Measurements from ENCODE around the gene COBL. TPM values are rescaled to one million over a fixed set of nuclear protein-coding genes. Genes with fewer than 3 reads are reported as not detected.

Gene COBL
- total and polyA plus RNA-seq, 12 donors = 15.5 to 109 (median 87.8) TPM

DNA sequence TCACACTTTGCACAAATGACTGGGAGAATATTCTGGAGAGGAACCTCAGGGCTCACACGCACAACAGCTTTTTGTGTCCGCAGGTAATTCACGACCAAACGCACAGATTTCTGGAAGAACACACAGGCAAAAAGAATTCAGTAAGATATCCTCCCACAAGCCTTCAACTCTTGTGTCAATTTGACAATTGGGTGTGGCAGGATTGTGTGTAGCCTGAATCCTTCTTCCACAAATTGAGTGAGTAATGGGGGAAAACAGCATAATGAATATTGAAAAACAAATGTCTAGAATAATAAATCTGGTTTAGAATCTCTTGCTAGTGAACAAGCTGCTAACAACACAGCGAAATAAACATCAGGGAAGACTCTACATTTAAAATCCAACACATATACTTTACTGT is 125.6 kb downstream of the COBL start:
- Histone ChIP-seq H3K27me3 (no peaks in the 10 kb centered on the region), H3K27ac (no peak overlapping the region), H3K4me1 (peaks cover 0 to 25% (median 14%) of the 10 kb centered on the region in 9 donors), H3K4me3 (no peak overlapping the region), H3K36me3 (no peaks in the 10 kb centered on the region), H3K9me3 (no peaks in the 10 kb centered on the region)
- DNase-seq (no peak), ATAC-seq (no peak)
- WGBS, 2 donors = 82 to 87% methylated on average over 5 of the region's 5 CpGs
- intact Hi-C loops (cut with DNase I) = no loop called here
- TF ChIP-seq, protein P1, sequence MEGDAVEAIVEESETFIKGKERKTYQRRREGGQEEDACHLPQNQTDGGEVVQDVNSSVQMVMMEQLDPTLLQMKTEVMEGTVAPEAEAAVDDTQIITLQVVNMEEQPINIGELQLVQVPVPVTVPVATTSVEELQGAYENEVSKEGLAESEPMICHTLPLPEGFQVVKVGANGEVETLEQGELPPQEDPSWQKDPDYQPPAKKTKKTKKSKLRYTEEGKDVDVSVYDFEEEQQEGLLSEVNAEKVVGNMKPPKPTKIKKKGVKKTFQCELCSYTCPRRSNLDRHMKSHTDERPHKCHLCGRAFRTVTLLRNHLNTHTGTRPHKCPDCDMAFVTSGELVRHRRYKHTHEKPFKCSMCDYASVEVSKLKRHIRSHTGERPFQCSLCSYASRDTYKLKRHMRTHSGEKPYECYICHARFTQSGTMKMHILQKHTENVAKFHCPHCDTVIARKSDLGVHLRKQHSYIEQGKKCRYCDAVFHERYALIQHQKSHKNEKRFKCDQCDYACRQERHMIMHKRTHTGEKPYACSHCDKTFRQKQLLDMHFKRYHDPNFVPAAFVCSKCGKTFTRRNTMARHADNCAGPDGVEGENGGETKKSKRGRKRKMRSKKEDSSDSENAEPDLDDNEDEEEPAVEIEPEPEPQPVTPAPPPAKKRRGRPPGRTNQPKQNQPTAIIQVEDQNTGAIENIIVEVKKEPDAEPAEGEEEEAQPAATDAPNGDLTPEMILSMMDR (IDR thresholded peaks at IDR 0.05) = no peak

DNA sequence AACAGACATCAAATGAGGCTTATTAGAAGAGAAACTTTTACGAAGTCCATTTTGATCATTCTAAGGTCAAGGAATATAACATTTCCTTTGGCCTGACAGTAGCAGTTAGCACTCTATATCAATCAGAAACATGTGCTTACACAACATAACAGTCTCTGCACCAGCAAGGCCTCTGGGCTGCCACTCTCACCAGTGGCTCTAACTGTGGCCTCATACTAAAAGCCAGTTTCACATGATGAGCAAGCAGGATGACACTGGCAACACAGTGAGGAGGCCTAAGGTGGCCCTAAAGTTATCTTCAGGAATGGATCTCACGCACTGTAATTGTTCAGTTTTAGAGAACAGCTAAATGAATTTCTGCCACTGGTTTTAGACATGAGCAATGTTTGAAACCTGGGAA is 126.8 kb downstream of the COBL start:
- Histone ChIP-seq H3K27ac (no peak overlapping the region), H3K27me3 (no peaks in the 10 kb centered on the region), H3K36me3 (no peaks in the 10 kb centered on the region), H3K4me1 (peaks cover 0 to 37% (median 19%) of the 10 kb centered on the region in 9 donors), H3K4me3 (no peak overlapping the region), H3K9me3 (no peaks in the 10 kb centered on the region)
- ATAC-seq (no peak), DNase-seq (no peak)
- TF ChIP-seq, protein P1 (IDR thresholded peaks at IDR 0.05) = no peak
- 72 to 96% methylated on average over 2 of the region's 2 CpGs for WGBS, 2 donors
- intact Hi-C loops (cut with DNase I) = loop anchor here in 5 of 10 donors (5.0 to 10.0 kb wide), 5 partner anchors 45 to 168 kb away; no protein-coding TSS in a partner anchor

DNA sequence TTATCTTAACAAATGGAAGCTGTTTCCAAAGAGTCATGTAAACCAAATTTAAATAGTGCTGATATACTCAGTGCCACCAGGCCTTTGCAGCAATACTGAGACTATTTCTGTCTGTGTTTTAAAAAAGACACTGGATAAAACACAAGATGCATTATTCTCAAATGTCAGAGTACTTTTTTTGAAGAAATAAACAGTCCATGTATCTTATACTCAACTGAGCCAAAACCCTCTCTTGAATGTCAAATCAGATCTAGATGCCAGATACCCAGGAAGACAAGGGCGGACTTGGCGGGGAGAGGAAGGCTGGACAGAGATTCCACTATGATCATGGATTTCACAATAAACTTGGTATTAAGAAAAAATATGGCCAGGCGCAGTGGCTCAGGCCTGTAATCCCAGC is 127.6 kb downstream of the COBL start:
- Histone ChIP-seq H3K4me1 (peaks cover 0 to 43% (median 19%) of the 10 kb centered on the region in 9 donors), H3K9me3 (no peaks in the 10 kb centered on the region), H3K36me3 (no peaks in the 10 kb centered on the region), H3K27ac (peak overlapping the region in 2 of 10 donors; percentile 49 to 60), H3K27me3 (no peaks in the 10 kb centered on the region), H3K4me3 (no peak overlapping the region)
- 92 to 95% methylated on average over 3 of the region's 3 CpGs for WGBS, 2 donors
- intact Hi-C loops (cut with DNase I) = loop anchor here in 5 of 10 donors (5.0 to 10.0 kb wide), 5 partner anchors 46 to 168 kb away; no protein-coding TSS in a partner anchor
- TF ChIP-seq, protein P1 (IDR thresholded peaks at IDR 0.05) = no peak
- no peak for ATAC-seq
- DNase-seq = no peak

DNA sequence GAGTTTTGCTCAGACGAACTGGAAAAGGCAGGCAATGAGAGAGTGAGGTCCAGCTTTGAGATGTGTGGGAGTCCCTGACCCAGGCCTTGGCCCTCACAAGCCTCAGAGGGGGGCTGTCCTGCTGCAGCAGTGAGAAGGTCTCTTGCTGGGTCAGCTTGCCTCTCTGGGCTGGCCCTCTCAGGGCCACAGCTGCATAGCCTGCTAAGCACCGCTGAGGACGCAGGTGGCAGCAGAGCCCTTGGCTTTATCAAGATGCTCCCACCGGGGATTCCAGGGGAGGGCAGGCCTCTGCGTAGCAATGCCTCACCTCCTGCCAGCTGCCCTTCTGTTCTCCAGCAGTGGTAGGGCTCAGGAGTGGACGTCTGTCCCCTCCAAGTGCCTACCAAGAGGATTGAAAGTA is 128.7 kb downstream of the COBL start:
- DNase-seq (peak; percentile 33 to 47), ATAC-seq (peak; percentile 63 to 86 (median 77))
- no peaks in the 10 kb centered on the region for H3K27me3 ChIP-seq
- H3K4me1 ChIP-seq = peaks cover 0 to 44% (median 21%) of the 10 kb centered on the region in 9 donors
- intact Hi-C loops (cut with DNase I) = loop anchor here in 5 of 10 donors (5.0 to 10.0 kb wide), 5 partner anchors 47 to 169 kb away; no protein-coding TSS in a partner anchor
- no peaks in the 10 kb centered on the region for H3K36me3 ChIP-seq
- WGBS, 2 donors = 25 to 31% methylated on average over 6 of the region's 6 CpGs
- H3K27ac ChIP-seq = peak overlapping the region in 7 of 10 donors; percentile 17 to 69 (median 52)
- TF ChIP-seq, protein P1 (IDR thresholded peaks at IDR 0.05) = peak in 7 of 9 donors; percentile 15 to 50 (median 30)
- no peak overlapping the region for H3K4me3 ChIP-seq
- no peaks in the 10 kb centered on the region for H3K9me3 ChIP-seq

Data from heart right ventricle (tissue), 16 donors.